Fibroblast of lung (primary cell): ENCODE measurements around the gene GHRL.

ENCODE experiments used
- CTCF ChIP-seq, 2 donors: IDR thresholded peaks in 1 of 2; conservative IDR thresholded peaks in 1 of 2; 1 replicate in 1 of 2; 2 replicates in 1 of 2; pipeline ENCODE4 v1.5.1; 2011 to 2012; ENCODE audit warnings: low read length in 2 of 2, control low read depth in 1 of 2, inconsistent platforms in 1 of 2, low read depth in 1 of 2, mild to moderate bottlenecking in 1 of 2
- EZH2 ChIP-seq: IDR thresholded peaks from 2 replicates; pipeline ENCODE4 v1.5.1; 2012; ENCODE audit warnings: low read length, control low read depth, mild to moderate bottlenecking; ENCODE audit errors: missing control alignments

DNA sequence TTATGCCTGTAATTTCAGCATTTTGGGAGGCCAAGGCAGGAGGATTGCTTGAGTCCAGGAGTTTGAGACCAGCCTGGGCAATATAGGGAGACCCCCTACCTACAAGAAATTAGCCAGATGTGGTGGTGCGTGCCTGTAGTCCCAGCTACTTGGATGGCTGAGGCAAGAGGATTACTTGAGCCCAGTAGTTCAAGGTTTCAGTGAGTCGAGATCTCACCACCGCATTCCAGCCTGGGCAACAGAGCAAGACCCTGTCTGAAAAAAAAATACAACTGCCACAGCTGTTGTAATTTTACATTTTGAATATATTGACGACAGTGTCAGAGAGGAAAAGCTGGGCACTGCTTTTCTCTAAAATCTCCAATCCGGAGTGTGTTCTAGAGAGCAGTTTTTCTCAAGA is 23.3 kb downstream of the GHRL start:
- TF ChIP-seq CTCF (conservative IDR thresholded peaks at IDR 0.05 in 1 of 2, IDR thresholded peaks at IDR 0.05 in 1 of 2; ENCODE audit: low read depth in 1 of 2, low read length in 2 of 2), result no peak
- no peak for TF ChIP-seq EZH2
